Right renal pelvis (tissue), 4 donors: ENCODE data around the gene SLC24A4. TPM values are rescaled to one million over a fixed set of nuclear protein-coding genes. Genes with fewer than 3 reads are reported as not detected.

Experiments
- DNase-seq, 4 donors: peaks; one replicate each; pipeline ENCODE4 v3.0.0-alpha.2; 2013; ENCODE audit warnings: low read depth in 4 of 4, low spot score in 3 of 4, missing footprints in 1 of 4
- polyA plus RNA-seq, 4 donors: library from polyadenylated mRNA; unstranded; fragments of 120-200 nt; gene quantifications; one replicate each; pipeline ENCODE4 v1.2.1, GENCODE V29; 2013; ENCODE audit not compliant: insufficient read length in 4 of 4

The SLC24A4 gene
- polyA plus RNA-seq, 4 donors = 0.14 to 0.37 (median 0.15) TPM

DNA sequence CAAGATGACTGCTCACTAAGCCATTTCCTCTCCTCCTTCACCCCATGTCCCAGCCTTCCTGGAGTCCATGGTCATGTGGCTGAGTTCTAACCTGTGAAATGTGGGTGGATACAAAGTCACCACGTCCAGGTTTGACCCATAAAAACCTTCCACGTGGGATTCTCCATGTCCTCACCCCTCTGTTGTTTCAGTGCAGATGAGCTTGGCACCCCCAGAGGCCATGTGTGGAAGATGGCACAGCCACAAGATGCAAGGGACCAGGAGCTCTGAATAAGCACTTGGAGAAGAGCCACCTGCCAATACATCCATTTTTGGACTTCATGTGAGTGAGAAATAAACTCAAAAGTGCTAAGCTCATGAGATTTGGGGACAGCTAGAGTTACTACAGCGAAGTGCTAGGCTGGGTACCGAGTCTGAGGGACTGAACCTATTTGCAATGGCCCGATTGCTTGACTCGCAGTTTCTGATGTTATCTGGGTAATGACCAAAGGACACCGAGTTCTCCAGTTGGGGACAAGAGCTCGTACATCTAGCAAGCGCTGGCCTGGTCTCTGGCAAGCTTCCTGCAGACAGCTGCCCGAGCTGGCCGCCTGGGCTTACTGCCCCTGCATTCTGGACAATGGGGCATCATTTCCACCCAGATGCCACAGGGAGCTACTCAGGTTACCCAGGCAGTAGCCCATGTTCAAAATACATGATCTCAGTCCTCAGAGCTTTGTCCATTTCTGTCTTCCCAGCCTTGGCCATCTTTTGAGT, 7.7 kb upstream of the SLC24A4 start:
- no peak for DNase-seq

DNA sequence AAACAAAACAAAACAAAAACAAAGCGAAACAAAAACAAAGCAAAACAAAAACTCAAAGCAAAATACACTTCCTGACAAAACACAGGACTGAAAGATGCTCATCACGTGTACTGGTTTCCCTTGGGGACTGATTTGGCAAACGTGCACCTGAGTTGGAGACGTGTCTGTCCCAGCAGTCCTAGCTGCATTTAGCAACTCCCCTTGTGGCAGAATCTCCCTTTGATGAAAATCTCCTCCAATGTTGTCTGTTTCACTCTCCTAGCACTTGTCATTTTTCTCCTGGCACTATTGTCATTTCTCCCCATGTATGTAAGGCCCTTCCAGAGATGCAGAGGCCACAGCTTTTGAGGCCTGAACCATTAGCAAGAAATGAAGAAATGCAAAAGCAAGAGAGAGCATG, 6.8 kb upstream of the SLC24A4 start:
- DNase-seq = no peak

DNA sequence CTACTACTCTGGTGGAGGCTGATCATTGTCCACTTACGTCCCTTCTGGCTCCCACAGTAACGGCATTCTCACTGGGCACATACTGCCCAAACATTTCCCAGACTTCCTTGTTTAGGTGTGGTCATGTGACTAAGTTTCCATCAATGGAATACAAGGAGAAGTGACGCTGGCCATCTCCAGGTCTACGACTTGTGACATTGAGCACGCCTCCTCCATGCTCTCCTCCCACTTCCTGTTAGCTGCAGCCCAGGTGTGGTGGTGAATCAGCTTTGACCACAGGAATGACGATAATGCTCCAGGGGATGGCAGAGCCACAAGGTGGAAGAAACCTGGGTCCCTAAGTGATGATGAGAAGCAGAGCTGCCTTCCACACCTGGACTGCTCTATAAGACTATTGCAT, 6.0 kb upstream of the SLC24A4 start:
- DNase-seq = no peak

DNA sequence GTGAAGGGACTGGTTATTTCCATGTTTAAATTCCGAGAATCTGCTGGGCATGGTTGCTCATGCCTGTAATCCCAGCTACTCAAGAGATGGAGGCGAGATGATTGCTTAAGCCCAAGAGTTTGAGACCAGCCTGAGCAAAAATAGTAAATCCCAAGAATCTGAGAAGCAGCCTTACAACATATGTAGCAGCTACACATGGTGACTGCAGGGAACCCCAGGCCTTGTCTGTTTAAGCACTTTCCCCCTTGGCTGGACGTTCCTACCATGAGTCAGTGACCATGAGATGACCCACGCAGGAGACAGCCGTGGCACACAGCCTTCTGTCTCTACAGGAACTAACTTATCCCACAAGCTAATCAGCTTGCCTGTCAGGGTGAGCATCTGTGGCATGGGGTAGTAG, 5.5 kb upstream of the SLC24A4 start:
- no peak for DNase-seq

DNA sequence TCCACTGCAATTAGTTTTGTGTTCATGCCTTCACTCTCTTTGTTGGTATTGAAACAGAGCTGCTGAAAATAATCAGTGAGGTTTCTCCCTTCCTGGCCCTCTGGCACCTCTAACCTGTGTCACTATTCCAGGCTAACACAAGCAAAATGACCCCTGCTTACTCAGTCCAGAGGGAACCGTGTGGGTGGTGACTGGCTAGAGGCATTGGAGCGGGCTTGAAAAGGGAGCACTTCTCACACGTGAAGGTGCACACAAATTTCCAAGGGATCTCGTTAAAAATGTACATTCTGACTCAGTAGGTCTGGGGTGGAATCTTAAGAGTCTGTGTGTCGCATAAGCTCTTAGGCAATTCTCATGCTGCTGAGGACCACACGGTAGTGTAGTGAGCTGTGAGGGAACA, 1.3 kb upstream of the SLC24A4 start:
- DNase-seq = no peak

DNA sequence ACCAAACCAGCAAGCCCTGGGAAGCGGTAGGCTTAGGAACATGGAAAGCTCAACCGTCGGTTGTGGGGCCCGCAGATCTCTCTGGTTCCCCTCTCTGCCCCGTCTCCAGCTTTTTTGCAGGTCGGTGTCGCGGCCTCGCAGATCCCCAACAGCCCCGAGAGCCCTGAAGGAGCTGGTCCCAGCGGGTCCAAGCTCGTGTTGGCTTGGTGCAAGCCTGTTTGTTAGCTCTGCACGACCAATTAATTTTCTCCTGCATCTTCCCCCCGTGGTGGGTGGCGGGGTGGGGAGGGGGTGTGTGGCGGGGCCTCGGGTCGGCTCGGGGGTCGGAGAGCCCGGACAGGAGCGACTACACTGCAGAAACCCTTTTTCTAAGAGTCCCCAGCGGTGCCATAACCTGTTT, 449 bp upstream of the SLC24A4 start:
- DNase-seq = no peak

DNA sequence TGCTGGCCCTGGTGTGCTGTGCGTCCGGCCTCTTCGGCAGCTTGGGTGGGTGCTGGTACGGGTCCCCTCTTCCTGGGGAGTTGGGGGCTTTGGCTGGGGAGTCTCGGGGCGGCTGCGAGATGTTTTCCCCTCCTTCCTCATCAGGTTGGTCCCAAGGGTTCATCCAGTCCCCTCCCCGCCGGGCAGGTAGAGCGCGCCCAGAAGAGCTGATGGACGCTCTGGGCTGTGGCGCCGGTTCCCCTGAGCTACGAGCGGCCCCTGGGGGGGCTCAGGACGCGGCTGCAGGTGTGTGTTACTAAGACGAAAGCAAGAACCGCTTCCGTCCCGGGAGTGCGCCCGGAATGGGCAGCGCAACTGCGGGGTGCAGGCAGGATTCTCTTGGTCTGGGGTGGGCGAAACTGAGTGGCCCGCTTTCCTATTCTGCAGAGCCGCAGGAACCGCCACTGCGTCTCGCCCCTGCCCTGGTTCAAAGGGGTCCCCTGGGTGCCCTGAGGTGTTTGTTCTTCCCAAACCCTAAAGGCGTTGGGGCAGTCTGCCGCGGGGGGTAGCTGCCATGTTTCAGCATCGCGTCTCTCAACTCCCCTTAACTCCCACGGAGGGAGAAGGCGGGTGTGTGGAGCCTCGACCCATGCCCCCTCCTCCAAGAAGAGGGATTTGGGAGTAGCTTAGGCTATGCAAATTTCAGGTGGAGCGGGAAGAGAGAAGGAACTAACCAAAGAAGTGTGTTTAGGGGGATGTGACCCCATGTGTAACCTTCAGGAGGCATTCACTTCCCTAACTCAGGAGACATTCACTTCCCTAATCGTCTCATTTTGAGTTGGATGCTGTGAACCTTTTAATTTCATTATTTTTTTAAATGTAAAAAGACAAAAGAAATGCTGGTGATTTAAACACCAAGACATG, 1.2 kb downstream of the SLC24A4 start:
- no peak for DNase-seq

DNA sequence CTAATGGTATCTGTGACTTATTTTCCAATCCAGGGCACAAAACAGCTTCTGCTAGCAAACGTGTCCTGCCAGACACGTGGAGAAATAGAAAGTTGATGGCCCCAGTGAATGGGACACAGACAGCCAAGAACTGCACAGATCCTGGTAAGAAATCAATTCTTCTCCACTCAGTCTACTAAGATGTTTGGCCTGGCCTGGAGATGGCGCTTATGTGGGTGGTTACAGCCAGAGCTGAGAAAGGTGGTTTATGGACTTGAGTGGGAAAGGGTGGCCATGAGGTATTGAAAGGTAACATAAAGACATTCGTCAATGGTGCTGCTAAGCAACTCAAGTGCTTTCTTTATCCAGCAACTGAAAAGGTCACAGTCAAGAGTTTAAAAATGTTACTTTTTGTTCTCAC, 2.9 kb downstream of the SLC24A4 start:
- DNase-seq = no peak

DNA sequence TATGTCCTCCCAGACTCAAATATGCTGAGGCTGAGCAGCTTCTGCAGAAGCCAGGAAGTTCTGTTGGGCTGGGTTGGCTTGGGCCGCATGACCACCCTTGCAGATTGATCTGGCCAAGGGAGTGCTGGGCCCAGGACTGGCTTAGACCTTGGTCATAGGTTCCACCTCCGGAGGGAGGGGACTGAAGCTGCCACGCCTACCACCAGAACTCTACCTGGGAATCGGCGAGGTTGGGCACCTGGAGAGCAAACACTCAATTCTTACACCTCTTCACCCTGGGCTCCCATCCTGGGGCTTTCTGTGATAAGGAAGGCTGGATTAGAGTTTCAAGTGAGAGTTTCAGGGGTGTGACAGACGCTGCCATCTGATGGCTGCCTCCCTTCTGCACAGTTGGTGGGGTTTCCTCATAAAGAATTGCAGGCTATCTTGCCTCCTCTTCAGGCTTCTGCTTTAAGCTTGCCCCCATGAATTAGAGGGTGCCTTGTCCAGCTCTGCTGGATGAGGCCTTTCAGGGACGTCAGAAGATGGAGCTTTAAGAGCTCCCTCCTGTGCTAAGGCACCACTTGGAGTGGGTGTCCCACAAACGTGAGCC, 5.8 kb downstream of the SLC24A4 start:
- no peak for DNase-seq

DNA sequence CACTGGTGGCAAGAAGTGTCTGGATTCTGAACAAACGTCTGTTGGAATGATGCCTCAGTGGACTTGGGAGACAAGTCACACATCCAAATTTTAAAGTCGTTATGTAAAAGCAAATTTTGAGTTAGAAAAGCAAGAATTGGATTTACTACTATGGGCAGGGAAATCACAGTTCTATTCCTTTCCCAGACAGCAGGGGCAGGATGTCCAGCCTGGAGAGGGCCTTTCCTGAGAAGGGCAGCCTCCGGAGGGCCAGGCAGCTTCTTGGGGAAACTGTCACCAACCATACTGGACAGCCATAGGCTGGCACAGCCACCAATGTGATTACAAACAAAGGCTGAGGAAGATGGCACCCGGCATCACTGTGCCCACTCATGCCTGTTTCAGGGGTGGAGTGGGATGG, 11.1 kb downstream of the SLC24A4 start:
- DNase-seq = no peak

DNA sequence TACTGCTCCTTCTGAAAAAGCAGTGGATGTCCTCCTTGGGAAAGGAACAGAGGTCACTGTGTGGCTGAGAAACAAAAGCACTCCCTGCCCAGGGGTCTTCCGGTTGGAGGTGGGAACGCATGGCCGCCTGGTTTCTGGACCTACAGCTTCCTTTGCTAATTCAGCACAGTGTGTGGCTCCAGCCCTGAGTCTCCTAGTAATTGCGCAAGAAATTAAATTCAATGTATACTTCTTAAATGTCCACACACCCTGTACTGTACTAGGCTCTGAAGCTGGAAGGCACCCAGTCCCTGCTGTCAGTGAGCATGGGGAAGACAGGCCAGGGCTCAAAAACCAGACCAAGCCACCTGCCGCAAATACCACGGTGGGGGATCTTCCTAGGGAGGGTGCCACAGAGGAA, 13.4 kb downstream of the SLC24A4 start:
- no peak for DNase-seq

DNA sequence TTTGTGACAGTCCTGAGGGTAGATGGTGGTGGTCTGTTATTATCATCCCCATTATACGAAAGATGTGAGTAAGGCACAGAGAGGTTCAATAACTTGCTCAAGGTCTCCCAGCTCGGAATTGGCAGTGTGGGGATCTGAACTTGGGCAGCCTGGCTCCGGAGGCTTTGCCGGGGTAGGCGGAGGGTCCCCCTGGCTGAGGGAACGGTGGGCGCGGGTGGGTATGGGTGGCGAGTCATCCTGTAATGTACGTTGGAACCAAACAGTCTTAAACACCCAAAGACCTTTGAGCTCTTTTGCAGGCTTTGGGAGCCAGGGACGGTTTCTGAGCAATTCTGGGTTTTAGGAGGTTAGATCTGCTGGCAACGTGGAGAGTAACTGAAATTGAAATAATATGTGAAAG, 16.5 kb downstream of the SLC24A4 start:
- no peak for DNase-seq

DNA sequence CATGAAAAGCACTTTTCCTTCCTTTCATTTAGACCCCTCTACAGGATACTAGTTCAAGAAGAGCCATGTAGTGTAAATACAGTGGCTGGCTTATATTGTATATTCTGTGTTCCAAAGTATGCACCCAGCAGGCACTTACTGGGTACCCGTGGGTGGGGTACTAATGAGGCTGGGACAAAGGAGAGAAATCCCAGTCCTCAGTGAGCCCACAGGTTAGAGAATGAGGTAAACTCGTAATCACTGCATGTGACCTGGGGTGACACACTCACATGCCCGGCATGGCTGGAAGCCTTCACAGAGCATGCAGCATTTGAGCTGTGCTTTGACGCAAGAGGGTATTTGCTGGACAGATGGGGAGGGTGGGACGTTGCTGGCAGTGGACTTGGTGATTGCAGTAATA, 17.1 kb downstream of the SLC24A4 start:
- no peak for DNase-seq

DNA sequence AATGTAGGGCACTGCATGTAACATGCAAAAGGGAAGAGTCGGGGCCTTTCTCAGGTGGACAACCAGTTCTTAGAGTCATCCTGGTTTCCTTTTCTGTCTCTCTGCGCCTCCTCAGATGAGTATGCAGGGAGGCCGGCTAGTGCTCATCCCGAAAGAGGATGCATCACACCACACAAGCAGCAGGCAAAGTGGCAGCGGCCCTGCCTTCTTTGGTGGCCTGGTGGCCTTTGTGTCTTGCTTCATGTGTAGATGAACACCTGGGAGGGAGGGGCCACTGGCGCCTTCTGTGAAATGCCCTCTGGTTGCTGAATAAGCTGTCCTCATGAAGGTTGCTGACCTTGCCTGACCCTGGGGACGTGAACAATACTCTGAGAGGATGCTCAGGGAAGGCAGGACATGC, 18.0 kb downstream of the SLC24A4 start:
- DNase-seq = no peak

DNA sequence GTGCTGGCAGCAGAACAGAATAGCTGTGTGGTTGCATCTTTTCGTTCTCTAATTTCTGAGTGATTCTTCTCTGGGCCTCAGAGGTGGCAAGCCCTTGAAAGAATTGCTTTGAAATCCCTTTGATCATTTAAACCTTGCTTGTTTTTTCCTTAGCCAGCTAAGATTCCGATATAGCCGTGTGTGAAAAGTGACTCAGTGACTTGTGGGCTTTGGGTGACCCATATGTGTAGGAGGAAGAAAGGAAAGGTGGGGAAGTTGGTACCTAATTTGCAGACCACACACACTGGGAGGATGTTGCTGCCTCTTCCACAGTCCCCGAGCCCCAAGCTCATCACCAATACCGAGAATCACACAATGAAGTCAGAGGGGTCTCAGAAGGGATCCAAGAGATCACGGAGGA, 18.8 kb downstream of the SLC24A4 start:
- DNase-seq = no peak

DNA sequence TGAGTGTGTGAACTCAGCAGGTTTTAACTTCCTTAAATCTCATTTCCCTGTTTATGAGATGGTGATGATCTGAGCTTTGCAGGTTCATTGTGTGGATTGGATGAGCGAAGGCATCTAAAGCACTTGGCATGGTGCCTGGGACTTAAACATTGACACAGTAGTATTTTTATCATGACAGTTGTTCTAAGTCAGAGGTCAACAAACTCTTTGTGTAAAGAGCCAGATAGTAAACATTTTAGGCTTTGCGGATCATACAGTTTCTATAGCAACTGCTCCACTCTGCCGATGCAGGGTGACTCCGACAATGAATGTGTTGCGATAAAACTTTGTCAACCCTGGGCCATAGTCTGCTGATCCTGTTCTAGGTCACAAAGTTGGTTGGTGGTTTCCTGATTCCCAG, 25.2 kb downstream of the SLC24A4 start:
- no peak for DNase-seq

DNA sequence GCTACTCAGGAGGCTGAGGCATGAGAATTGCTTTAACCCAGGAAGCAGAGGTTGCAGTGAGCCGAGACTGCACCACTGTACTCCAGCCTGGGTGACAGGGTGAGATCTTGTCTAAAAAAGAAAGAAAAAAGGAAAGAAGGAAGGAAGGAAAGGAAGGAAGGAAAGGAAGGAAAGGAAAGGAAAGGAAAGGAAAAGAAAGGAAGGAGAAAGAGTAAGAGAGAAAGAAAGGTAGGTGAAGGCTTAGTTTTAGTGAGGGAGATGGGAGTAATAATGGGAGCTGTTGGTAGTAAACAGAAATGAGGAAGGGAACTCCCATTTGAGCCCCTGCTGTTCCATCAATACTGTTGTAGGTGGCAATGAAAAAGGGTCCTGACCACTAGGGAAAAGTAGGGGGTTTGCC, 28.8 kb downstream of the SLC24A4 start:
- DNase-seq = no peak

DNA sequence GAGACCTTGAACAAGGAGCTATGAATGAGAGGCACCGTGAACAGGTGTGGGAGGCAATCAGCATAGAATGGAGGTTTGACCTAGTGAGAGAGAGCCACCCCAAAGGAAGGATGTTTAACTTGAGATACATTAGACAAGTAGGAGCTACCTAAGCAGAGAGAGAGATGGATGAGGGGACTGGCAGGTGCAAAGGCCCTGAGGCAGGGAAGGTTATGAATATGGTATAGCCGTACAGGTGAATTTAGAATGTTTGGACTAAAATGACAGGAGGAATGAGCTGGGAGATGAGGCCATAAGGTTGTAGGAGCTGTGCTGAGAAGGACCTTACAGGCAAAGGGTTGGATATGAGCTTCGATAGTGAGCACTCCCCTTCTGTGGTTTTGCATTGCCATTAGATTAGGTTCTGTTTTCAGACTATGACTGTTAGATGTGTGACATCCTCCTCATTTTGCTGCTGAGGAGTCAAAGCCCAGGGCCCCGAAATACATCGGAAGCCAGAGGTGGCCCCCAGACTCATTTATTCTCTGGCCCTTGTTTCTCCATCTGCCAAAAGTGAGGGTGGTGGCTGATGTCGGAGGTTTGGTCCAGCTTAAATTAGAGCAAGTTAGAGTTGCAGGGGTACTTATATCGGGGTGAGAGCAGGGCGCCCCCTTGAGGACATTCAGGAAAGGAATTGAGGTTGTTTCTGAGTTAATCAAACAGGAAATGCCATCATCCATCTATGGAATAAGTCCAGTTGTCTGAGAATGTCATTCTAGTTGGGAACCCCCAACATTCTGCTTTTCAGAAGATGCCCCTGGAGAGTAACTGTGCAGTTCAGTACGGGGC, 29.4 kb downstream of the SLC24A4 start:
- DNase-seq = no peak

DNA sequence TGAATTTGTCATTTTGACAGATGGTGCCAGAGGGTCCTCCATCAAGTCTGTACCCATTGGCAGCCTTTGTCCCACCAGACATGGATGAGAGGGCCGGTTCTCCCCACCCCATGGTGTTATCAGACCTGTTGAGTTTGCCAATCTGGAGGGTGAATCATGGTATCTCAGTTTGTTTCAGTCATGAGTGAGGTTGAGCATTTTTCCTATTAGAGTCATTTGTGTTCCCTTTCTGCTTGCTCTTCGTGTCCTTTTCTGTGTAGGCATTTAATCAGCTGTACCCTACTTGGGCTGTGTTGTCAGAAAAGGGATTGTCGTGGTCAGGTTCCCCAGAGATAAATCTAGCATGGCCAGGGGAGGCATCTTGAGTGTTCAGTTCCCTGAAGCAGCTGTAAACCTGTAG, 30.5 kb downstream of the SLC24A4 start:
- no peak for DNase-seq

DNA sequence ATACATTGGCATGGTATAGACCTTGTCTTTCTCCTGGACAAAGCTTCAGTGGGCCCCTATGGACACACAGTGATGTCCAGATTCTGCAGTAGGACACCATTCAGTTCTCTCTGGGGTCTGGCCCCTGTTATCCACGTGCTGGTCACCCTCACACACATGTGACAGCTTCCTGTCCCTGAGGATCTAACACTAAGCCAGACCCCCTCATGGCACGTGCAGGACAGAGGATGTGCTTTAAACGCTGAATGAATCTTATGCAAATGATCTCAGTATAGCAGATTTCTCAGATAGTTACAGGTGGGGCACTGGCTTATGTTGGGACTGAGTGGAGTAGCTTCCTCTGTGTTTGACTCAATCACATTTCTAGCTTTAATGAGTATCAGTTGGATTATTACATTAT, 33.7 kb downstream of the SLC24A4 start:
- no peak for DNase-seq
